Endothelial cell of umbilical vein (primary cell): ENCODE data around the gene TCERG1L. TPM values are rescaled to one million over a fixed set of nuclear protein-coding genes. Genes with fewer than 3 reads are reported as not detected.

Experiments
- BruUV-seq: library from RNA; stranded (reverse); fragments of 400-500 nt; replicated peaks from 2 replicates; lab custom pipeline; 2021; lab: Mats Ljungman, UMichigan
- CTCF ChIA-PET: fragments of 300-600, 350-600 bp; sonication (Branson Sonifier 250); formaldehyde crosslinking; loops from one replicate; lab custom pipeline; 2021; ENCODE audit warnings: antibody characterized with exemption, inconsistent platforms; lab: Charles Lee
- POLR2A ChIA-PET: fragments of 300-600, 350-600 bp; sonication (Branson Sonifier 250); formaldehyde crosslinking; loops from one replicate; lab custom pipeline; 2021; ENCODE audit warnings: antibody characterized with exemption, inconsistent platforms; lab: Charles Lee
- DNase-seq: peaks from one replicate; pipeline ENCODE4 v3.0.0-alpha.2; 2011; ENCODE audit warnings: low read depth, low spot score
- FAIRE-seq: peaks from 2 replicates; lab custom pipeline; 2011; peaks lifted over from hg19 to GRCh38; lab: Jason Lieb, UNC
- H2AFZ ChIP-seq: 2 replicates; pipeline ENCODE4 v1.6.0; 2012; ENCODE audit warnings: low read depth, low read length, control low read depth, inconsistent platforms
- H3K27ac ChIP-seq: 2 replicates; pipeline ENCODE4 v1.5.1; 2011; ENCODE audit warnings: low read depth, mild to moderate bottlenecking, control low read depth, low read length, moderate library complexity; ENCODE audit not compliant: insufficient read depth
- H3K27me3 ChIP-seq, 2 experiments: 2 replicates each; pipeline versions ENCODE4 v1.6.0 to v1.6.1; 2011; ENCODE audit warnings: low read length in 2 of 2, mixed read lengths in 1 of 2; ENCODE audit not compliant: control insufficient read depth in 2 of 2, insufficient read depth in 2 of 2
- H3K36me3 ChIP-seq, 2 experiments: 2 replicates in 1 of 2; 3 replicates in 1 of 2; pipeline ENCODE4 v1.5.1; 2011; ENCODE audit warnings: low read length in 2 of 2, mild to moderate bottlenecking in 1 of 2, moderate library complexity in 1 of 2; ENCODE audit not compliant: control insufficient read depth in 2 of 2, insufficient read depth in 2 of 2; ENCODE audit errors: extremely low read depth in 1 of 2
- H3K4me1 ChIP-seq: 3 replicates; pipeline ENCODE4 v1.5.1; 2011; ENCODE audit warnings: mild to moderate bottlenecking, low read length; ENCODE audit not compliant: control insufficient read depth, insufficient read depth; ENCODE audit errors: extremely low read depth
- H3K4me2 ChIP-seq: 2 replicates; pipeline ENCODE4 v1.6.1; 2011; ENCODE audit warnings: low read length, control low read depth, mixed read lengths; ENCODE audit not compliant: insufficient read depth
- H3K4me3 ChIP-seq, 3 experiments: fragments of 200-600 bp in 1 of 3; sonication (generic), shearing (Covaris generic) in 1 of 3; replicated peaks in 1 of 3; 2 replicates each; pipeline ENCODE4 v1.5.1; 2011 to 2016; ENCODE audit warnings: control low read depth in 3 of 3, low read length in 3 of 3, mild to moderate bottlenecking in 2 of 3, inconsistent platforms in 1 of 3, low read depth in 1 of 3, moderate library complexity in 1 of 3; ENCODE audit not compliant: insufficient read depth in 1 of 3
- H3K79me2 ChIP-seq: 2 replicates; pipeline ENCODE4 v1.6.0; 2012; ENCODE audit warnings: low read length, inconsistent platforms; ENCODE audit not compliant: control insufficient read depth, insufficient read depth
- H3K9ac ChIP-seq: replicated peaks from 2 replicates; pipeline ENCODE3; 2011; ENCODE audit warnings: low read length, control low read depth; ENCODE audit not compliant: insufficient read depth; ENCODE audit errors: extremely low read depth
- H3K9me1 ChIP-seq: replicated peaks from 3 replicates; pipeline ENCODE4 v1.6.0; 2011; ENCODE audit warnings: mild to moderate bottlenecking, low read length; ENCODE audit not compliant: control insufficient read depth, insufficient read depth; ENCODE audit errors: extremely low read depth
- H3K9me3 ChIP-seq: replicated peaks from 2 replicates; pipeline ENCODE4 v1.5.1; 2012; ENCODE audit warnings: low read length, inconsistent platforms; ENCODE audit not compliant: control insufficient read depth, insufficient read depth
- H4K20me1 ChIP-seq: replicated peaks from 2 replicates; pipeline ENCODE3; 2011; ENCODE audit warnings: mild to moderate bottlenecking, low read length; ENCODE audit not compliant: control insufficient read depth, insufficient read depth; ENCODE audit errors: extremely low read depth
- CTCF ChIP-seq, 2 donors: IDR thresholded peaks; 1 replicate in 1 of 2; 2 replicates in 1 of 2; pipeline ENCODE4 v1.5.1; 2011; ENCODE audit warnings: low read length in 2 of 2, mild to moderate bottlenecking in 2 of 2, moderate library complexity in 2 of 2, control low read depth in 1 of 2, inconsistent platforms in 1 of 2, low read depth in 1 of 2; ENCODE audit not compliant: insufficient read depth in 1 of 2; ENCODE audit errors: extremely low read depth in 1 of 2
- EZH2 ChIP-seq: IDR thresholded peaks from 2 replicates; pipeline ENCODE4 v1.6.1; 2012; ENCODE audit warnings: borderline replicate concordance, low read depth, mild to moderate bottlenecking, moderate library complexity, low read length, inconsistent platforms; ENCODE audit not compliant: severe bottlenecking
- FOS ChIP-seq: IDR thresholded peaks from 2 replicates; pipeline ENCODE4 v1.6.1; 2011; ENCODE audit warnings: mild to moderate bottlenecking, low read length, moderate library complexity, borderline replicate concordance; ENCODE audit not compliant: insufficient read depth
- MYC ChIP-seq: IDR thresholded peaks from one replicate; pipeline ENCODE4 v1.6.1; 2011; ENCODE audit warnings: mild to moderate bottlenecking, low read depth, low read length
- POLR2A ChIP-seq: IDR thresholded peaks from 2 replicates; pipeline ENCODE4 v1.6.1; 2012; ENCODE audit warnings: low read depth, mild to moderate bottlenecking, control low read depth, low read length
- POLR2AphosphoS5 ChIP-seq: IDR thresholded peaks from 2 replicates; pipeline ENCODE4 v1.6.1; 2012; ENCODE audit warnings: low read depth, mild to moderate bottlenecking, control low read depth, low read length, moderate library complexity; ENCODE audit not compliant: insufficient read depth
- dilution Hi-C: fragments of 300-500 bp; cut with MboI; formaldehyde crosslinking; loops from one replicate; pipeline ENCODE4 v1.15.0; 2019; ENCODE audit warnings: low sequenced_read_pairs; ENCODE audit not compliant: extremely low pct_ligation_motif_present
- intact Hi-C: fragments of 100-400 bp; cut with micrococcal nuclease; formaldehyde crosslinking; loops from one replicate; pipeline ENCODE4 v1.10.0; 2022
- polyA plus RNA-seq, 4 experiments: library from polyadenylated mRNA; depleted of rRNA in 3 of 4; stranded (reverse) in 3 of 4; unstranded in 1 of 4; fragments of >200 nt; gene quantifications; 2 replicates each; pipeline versions ENCODE4 v1.2.1 to v1.2.3, GENCODE V29; 2011 to 2012; ENCODE audit warnings: missing spikeins in 1 of 4
- total RNA-seq: library from RNA; stranded (reverse); gene quantifications from 2 replicates; pipeline ENCODE4 v1.2.3, GENCODE V29; 2021

TCERG1L gene
- total and polyA plus RNA-seq, 2 donors (not counting 3 experiments of a cell fraction or from before 2014, with no cell fraction given), result not detected

- H3K9ac ChIP-seq, result no peak overlapping the region
- no peaks in the 10 kb centered on the region for H3K4me1 ChIP-seq
- H3K36me3 ChIP-seq, result no peaks in the 10 kb centered on the region
- CTCF ChIA-PET, result no interaction called here
- H3K27me3 ChIP-seq, result no peaks in the 10 kb centered on the region
- dilution Hi-C loops (no loop called here), intact Hi-C loops (no loop called here)
- DNase-seq, result no peak
- no TSS peak for BruUV-seq
- H3K9me3 ChIP-seq, result peaks cover 7% of the 10 kb centered on the region
- no peaks in the 10 kb centered on the region for H3K79me2 ChIP-seq
- H3K4me3 ChIP-seq, result no peak overlapping the region
- POLR2A ChIA-PET, result no interaction called here
- H3K27ac ChIP-seq, result no peak overlapping the region
- no peak for FAIRE-seq
- H2AFZ ChIP-seq, result no peak overlapping the region
- no peaks in the 10 kb centered on the region for H3K9me1 ChIP-seq
- H3K4me2 ChIP-seq, result no peak overlapping the region
- TF ChIP-seq EZH2 (no peak), CTCF (IDR thresholded peaks at IDR 0.05; ENCODE audit: extremely low read depth in 1 of 2, insufficient read depth in 1 of 2, low read depth in 1 of 2, low read length in 2 of 2) (no peak), FOS (no peak), POLR2AphosphoS5 (no peak), MYC (no peak)
- no peaks in the 10 kb centered on the region for H4K20me1 ChIP-seq
These were observed 142.4 kb downstream of the TCERG1L start for GRCh38 chr10:131169146-131169545.

DNA sequence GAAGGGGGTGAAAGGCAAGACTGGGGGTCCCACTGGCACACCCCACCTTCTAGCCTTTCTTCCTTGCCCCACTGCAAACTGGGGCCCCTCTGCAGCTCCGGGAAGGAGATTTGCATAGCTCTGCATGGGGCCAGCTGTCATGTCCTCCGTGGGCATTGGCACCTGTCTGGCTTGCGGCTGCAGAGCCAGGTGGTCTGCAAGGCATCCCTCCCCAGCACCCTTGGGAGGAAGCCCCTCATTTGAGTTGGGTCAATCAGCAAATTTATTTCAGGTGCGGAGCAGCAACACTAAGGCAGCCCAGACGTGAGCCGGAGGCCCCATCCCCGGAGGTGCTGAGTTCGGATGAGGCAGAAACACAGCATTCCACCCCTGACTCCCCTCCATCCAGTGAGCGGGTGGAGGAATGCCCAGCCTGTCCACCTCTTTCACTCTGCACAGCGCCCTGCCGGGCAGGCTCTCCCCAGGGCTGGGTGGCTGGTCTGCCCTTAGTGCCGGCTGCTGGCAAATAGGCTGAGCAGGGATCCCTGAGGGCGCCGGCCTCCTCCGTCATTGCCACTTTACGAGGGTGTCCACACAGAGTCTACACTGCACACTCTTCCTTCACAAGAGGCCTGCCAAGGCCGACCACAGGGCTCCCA, 143.2 kb downstream of the TCERG1L start:
- no peaks in the 10 kb centered on the region for H3K36me3 ChIP-seq
- no peak overlapping the region for H3K27ac ChIP-seq
- no peak for DNase-seq
- H3K9me1 ChIP-seq, result no peaks in the 10 kb centered on the region
- no peaks in the 10 kb centered on the region for H3K79me2 ChIP-seq
- no peak overlapping the region for H2AFZ ChIP-seq
- POLR2A ChIA-PET, result no interaction called here
- TF ChIP-seq POLR2AphosphoS5 (no peak), POLR2A (no peak)
- dilution Hi-C loops, result no loop called here
- no peak for FAIRE-seq
- peaks cover 4% of the 10 kb centered on the region for H3K9me3 ChIP-seq
- BruUV-seq, result no TSS peak
- H3K4me2 ChIP-seq, result no peak overlapping the region
- CTCF ChIA-PET, result no interaction called here
- no peaks in the 10 kb centered on the region for H4K20me1 ChIP-seq
- no peaks in the 10 kb centered on the region for H3K4me1 ChIP-seq
- no peak overlapping the region for H3K4me3 ChIP-seq
- H3K27me3 ChIP-seq, result no peaks in the 10 kb centered on the region
- H3K9ac ChIP-seq, result no peak overlapping the region
- intact Hi-C loops, result no loop called here
